OCI-LY1 (cell line): ENCODE results near the gene NEURL1.

Experiments used
- H2AFZ ChIP-seq: fragments of 200-600 bp; sonication (generic), shearing (Covaris generic); 2 replicates; pipeline ENCODE4 v1.6.0; 2014; ENCODE audit warnings: antibody characterized with exemption, mild to moderate bottlenecking, low read length
- H3F3A ChIP-seq: fragments of 200-600 bp; sonication (generic), shearing (Covaris generic); 2 replicates; pipeline ENCODE4 v1.6.0; 2014; ENCODE audit warnings: mild to moderate bottlenecking, antibody characterized with exemption, low read length, moderate library complexity; ENCODE audit not compliant: insufficient read depth
- H3K27ac ChIP-seq: fragments of 200-600 bp; sonication (generic); 2 replicates; pipeline ENCODE4 v1.5.1; 2014; ENCODE audit warnings: low read length, mixed run types, mild to moderate bottlenecking, low read depth; ENCODE audit not compliant: poor library complexity, severe bottlenecking
- H3K27me3 ChIP-seq: fragments of 200-600 bp; sonication (generic); 2 replicates; pipeline ENCODE4 v1.6.0; 2014; ENCODE audit warnings: antibody characterized with exemption, mild to moderate bottlenecking, low read length, moderate library complexity; ENCODE audit not compliant: insufficient read depth
- H3K36me3 ChIP-seq: fragments of 200-600 bp; sonication (generic); 2 replicates; pipeline ENCODE4 v1.6.1; 2014; ENCODE audit warnings: mild to moderate bottlenecking, antibody characterized with exemption, low read length, moderate library complexity, mixed read lengths; ENCODE audit not compliant: insufficient read depth
- H3K4me1 ChIP-seq: fragments of 200-600 bp; sonication (generic); 2 replicates; pipeline ENCODE4 v1.5.1; 2014; ENCODE audit warnings: mild to moderate bottlenecking, low read length, moderate library complexity; ENCODE audit not compliant: insufficient read depth, severe bottlenecking
- H3K4me2 ChIP-seq: fragments of 200-600 bp; sonication (generic), shearing (Covaris generic); 2 replicates; pipeline ENCODE4 v1.6.1; 2014; ENCODE audit warnings: low read length
- H3K4me3 ChIP-seq: fragments of 200-600 bp; sonication (generic); 2 replicates; pipeline ENCODE4 v1.5.1; 2014; ENCODE audit warnings: low read length, low read depth, mild to moderate bottlenecking, mixed read lengths; ENCODE audit not compliant: poor library complexity, severe bottlenecking
- H3K79me2 ChIP-seq: fragments of 200-600 bp; shearing (Covaris generic); 2 replicates; pipeline ENCODE4 v1.6.1; 2016; ENCODE audit warnings: mixed run types, low read length, mixed read lengths; ENCODE audit not compliant: insufficient read depth
- H3K9ac ChIP-seq: fragments of 200-600 bp; sonication (generic), shearing (Covaris generic); 2 replicates; pipeline ENCODE4 v1.6.1; 2014; ENCODE audit warnings: mild to moderate bottlenecking, low read length, mixed read lengths
- H3K9me2 ChIP-seq: fragments of 200-600 bp; sonication (generic), shearing (Covaris generic); 2 replicates; pipeline ENCODE4 v1.6.1; 2014; ENCODE audit warnings: low read depth, mild to moderate bottlenecking, low read length, mixed read lengths
- H3K9me3 ChIP-seq: fragments of 200-600 bp; shearing (Covaris generic); 2 replicates; pipeline ENCODE4 v1.6.1; 2014; ENCODE audit warnings: low read length, mixed read lengths
- H4K20me1 ChIP-seq: fragments of 200-600 bp; sonication (generic), shearing (Covaris generic); 2 replicates; pipeline ENCODE4 v1.6.0; 2016; ENCODE audit warnings: mild to moderate bottlenecking, low read length; ENCODE audit not compliant: insufficient read depth
- CTCF ChIP-seq: fragments of 200-600 bp; sonication (generic), shearing (Covaris generic); IDR thresholded peaks from 2 replicates; pipeline ENCODE4 v1.5.1; 2017; ENCODE audit warnings: mild to moderate bottlenecking, antibody characterized with exemption, low read length, moderate library complexity, mixed read lengths
- EZH2 ChIP-seq: fragments of 200-600 bp; sonication (generic), shearing (Covaris generic); IDR thresholded peaks from 2 replicates; pipeline ENCODE4 v1.8.0; 2017; ENCODE audit warnings: borderline replicate concordance, mixed run types, mild to moderate bottlenecking, antibody characterized with exemption, low read length, moderate library complexity, mixed read lengths

Gene NEURL1

DNA sequence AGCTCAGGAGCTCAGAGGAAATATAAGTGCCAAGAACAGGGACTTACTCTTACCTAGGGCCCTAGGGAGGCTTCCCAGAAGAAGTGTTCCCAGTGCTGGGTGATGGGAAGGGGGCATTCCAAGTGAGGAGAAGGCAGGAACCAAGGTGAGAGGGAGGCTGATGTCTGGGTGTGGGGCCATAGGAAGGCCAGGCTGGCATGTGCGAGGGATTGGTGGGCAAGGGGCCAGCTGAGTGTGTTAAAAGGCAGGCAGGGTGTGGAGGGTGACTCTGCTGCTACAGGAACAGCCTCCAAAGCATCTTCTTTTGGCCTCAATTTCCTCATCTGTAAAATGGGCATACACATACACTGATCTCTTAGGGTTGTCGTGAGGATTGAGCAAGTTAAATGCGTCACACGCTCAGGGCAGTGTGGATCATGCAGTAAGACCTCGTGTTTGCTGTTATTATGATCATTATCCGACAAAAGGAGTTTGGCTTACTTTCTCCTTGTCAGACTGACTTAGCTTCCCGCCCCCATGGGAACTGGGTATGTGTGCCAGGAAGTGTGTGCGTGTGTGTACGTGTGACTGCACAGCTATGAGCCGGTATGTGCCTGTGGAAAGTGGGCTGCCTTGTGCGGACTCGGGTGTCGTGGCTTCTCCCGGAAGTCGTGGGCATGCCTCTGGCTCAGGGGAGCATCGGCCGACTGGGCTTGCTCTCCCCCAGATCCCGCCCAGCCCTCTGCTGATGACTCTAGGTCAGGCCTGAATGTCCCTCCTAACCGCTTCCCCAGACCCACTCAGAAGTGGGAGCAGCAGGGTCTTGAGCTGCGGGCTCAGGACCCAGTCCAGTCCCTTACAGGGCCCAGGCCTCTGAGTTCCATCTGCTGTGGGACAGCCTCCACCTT lies 59.6 kb downstream of the NEURL1 start:
- H3F3A ChIP-seq, result no peaks in the 10 kb centered on the region
- no peak overlapping the region for H3K9ac ChIP-seq
- H3K9me2 ChIP-seq, result no peaks in the 10 kb centered on the region
- no peak overlapping the region for H3K4me2 ChIP-seq
- H3K79me2 ChIP-seq, result no peaks in the 10 kb centered on the region
- H3K27me3 ChIP-seq, result peaks cover 12% of the 10 kb centered on the region
- H3K27ac ChIP-seq, result no peak overlapping the region
- no peaks in the 10 kb centered on the region for H3K36me3 ChIP-seq
- no peaks in the 10 kb centered on the region for H4K20me1 ChIP-seq
- no peaks in the 10 kb centered on the region for H3K9me3 ChIP-seq
- H3K4me1 ChIP-seq, result no peaks in the 10 kb centered on the region
- no peak overlapping the region for H2AFZ ChIP-seq
- TF ChIP-seq EZH2 (no peak), CTCF (no peak)
- no peak overlapping the region for H3K4me3 ChIP-seq

DNA sequence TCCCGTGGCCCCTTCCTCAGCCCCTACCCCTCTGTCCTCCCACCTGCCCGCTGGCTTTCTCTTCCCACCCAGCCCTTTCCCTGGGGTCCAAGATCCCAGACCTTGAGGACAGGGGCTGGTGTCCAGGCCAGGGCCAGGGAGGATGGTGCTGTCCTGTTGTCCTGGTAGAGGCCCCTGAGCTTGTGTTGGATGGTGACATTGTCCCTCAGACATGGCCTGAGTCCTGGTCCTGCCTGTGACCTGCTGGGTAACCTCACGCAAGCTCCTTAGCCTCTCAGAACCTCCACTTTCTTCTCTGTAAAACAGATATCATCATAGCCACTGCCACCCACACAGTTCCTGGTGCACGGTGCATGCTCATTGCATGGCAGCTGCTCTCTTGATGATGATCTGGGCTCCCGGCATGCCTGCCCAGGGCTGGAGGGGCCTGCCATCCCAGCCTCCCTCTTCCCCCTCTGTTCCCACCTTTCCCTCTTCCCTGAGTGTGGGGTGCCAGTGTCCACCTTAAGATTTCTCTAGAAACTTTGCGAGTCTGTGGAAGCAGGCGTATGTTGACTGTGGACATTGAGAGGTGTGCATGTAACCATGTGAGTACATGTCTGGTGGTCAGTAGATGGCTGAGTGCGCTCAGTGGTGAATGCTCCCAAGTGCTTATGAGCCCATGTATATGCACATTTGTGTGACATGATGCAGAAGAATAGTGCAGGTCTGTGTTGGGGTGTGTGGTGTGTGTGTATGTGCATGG lies 60.4 kb downstream of the NEURL1 start:
- Histone ChIP-seq H3K9me2 (no peaks in the 10 kb centered on the region), H3K4me1 (no peaks in the 10 kb centered on the region), H4K20me1 (no peaks in the 10 kb centered on the region), H3K27ac (no peak overlapping the region), H3K79me2 (no peaks in the 10 kb centered on the region), H3K27me3 (peaks cover 12% of the 10 kb centered on the region; the same call in 1 of the 2 replicates), H3K9me3 (no peaks in the 10 kb centered on the region), H3K4me2 (no peak overlapping the region), H3K4me3 (no peak overlapping the region), H2AFZ (no peak overlapping the region), H3F3A (no peaks in the 10 kb centered on the region), H3K36me3 (no peaks in the 10 kb centered on the region), H3K9ac (no peak overlapping the region)
- TF ChIP-seq CTCF (no peak), EZH2 (no peak)

GRCh38 chr10:103554488-103555324 lies 61.2 kb downstream of the NEURL1 start:
- H3K36me3 ChIP-seq, result no peaks in the 10 kb centered on the region
- peaks cover 12% of the 10 kb centered on the region; the same call in 1 of the 2 replicates for H3K27me3 ChIP-seq
- TF ChIP-seq CTCF, result no peak
- TF ChIP-seq EZH2, result no peak
- H3K4me1 ChIP-seq, result no peaks in the 10 kb centered on the region
- no peaks in the 10 kb centered on the region for H3K9me3 ChIP-seq
- H3K9me2 ChIP-seq, result no peaks in the 10 kb centered on the region
- H3K79me2 ChIP-seq, result no peaks in the 10 kb centered on the region
- no peak overlapping the region for H3K4me2 ChIP-seq
- no peak overlapping the region for H3K9ac ChIP-seq
- H2AFZ ChIP-seq, result no peak overlapping the region
- H3F3A ChIP-seq, result no peaks in the 10 kb centered on the region
- H4K20me1 ChIP-seq, result no peaks in the 10 kb centered on the region
- H3K4me3 ChIP-seq, result no peak overlapping the region
- no peak overlapping the region for H3K27ac ChIP-seq
